Activated CD4-positive, alpha-beta T cell treated with anti-CD3 and anti-CD28 coated beads for 4 hours (primary cell): ENCODE results near the gene PLEKHF1.
"Not testable (repeated sequence)": the region's sequence is repeated elsewhere in the genome, so short reads cannot be mapped to it uniquely, and the experiment has no call there.

ENCODE experiments used
- DNase-seq, 2 donors: peaks; one replicate each; pipeline ENCODE4 v3.0.0-alpha.2; 2020

The PLEKHF1 gene

GRCh38 chr19:29704562-29705558 lies 39.6 kb downstream of the PLEKHF1 start:
- no peak for DNase-seq

GRCh38 chr19:29705706-29706105 lies 40.4 kb downstream of the PLEKHF1 start:
- no peak for DNase-seq

- DNase-seq = no peak
Measured at GRCh38 chr19:29706635-29707034, 41.4 kb downstream of the PLEKHF1 start.

- DNase-seq = no peak
Measured at GRCh38 chr19:29708554-29709439, 43.5 kb downstream of the PLEKHF1 start.

DNA sequence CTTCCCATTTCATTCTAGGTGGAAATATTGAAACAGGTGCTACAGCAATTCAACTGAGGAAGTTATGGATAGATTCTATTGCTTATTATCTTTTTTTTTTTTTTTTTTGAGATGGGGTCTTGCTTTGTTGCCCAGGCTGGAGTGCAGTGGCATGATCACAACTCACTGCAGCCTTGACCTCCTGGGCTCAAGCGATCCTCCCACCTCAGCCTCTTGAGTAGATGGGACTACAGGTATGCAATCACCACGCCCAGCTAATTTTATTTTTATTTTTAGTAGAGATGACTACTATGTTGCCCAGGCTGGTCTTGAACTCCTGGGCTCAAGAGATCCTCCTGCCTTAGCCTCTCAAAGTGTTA lies 44.2 kb downstream of the PLEKHF1 start:
- not testable (repeated sequence) for DNase-seq

GRCh38 chr19:29711584-29712132 lies 46.4 kb downstream of the PLEKHF1 start:
- DNase-seq = no peak

- no peak for DNase-seq
Measured at GRCh38 chr19:29712744-29713516, 47.7 kb downstream of the PLEKHF1 start.

DNA sequence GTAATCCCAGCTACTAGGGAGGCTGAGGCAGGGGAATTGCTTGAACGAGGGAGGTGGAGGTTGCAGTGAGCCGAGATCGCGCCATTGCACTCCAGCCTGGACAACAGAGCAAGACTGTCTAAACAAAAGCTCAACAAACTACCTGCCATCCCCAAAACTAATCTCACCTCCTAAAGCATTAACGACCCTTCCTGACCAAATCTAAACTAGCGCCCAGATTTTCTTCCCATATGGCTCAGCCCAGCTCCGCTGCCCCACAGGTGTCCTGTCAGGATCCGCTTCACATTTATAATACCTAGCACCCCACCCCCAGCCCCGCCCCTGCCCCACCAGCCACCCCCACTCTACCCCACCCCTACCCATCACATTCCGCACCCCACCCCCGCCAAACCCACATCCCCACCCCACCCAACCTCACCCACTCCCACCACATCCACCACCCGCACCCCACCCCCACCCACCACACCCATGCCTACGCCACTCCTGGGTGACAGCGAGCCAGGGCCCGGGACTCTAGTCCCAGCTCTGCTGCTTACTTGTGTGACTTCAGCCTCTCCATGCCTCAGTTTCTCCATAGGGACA lies 49.2 kb downstream of the PLEKHF1 start:
- DNase-seq = peak; percentile 57 to 70

DNA sequence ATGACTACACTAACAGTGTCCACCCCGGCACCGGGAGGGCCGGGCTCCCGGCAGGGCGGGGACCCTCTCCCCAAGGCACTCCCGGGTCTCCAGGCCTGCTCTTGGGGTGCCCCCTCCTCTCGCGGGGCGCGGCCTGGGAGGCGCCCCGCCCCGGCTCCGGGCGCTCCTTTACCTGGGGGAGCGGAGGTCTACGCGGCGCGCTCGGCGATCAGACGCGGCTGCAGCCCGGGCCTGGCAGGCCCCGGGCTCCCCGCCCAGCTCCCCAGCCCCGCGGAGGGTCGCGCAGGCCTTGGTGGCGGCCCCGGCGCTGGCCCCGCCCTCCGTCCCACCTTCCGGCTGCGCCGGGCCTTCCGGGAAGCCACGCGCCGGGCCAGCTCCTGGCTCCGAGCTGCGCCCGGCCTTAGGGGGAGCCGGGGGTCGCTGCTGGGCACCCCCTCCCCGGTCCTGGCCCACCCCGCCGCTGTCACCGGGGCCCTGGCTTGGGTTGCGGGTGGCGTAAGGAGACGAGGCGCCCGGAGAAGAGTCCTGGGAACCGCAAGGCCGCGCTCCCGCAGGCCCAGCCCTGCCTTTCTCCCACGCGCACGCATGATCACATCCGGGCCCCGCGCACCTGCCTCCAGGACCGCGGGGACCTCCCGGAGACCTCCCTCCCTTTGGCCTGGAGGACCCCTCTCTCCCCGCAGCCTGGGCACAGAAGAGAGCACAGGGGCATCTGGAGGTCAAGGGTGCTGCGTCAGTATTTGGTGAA lies 49.9 kb downstream of the PLEKHF1 start, which contains the start of gene C19orf12:
C19orf12 (minus strand) TSS at position 309 of the 748 bp plus-strand sequence. CDS start 6,848 bp downstream, outside the sequence.
- peak; percentile 51 to 66 for DNase-seq

- no peak for DNase-seq
Measured at GRCh38 chr19:29715701-29716581, 50.7 kb downstream of the PLEKHF1 start.

DNA sequence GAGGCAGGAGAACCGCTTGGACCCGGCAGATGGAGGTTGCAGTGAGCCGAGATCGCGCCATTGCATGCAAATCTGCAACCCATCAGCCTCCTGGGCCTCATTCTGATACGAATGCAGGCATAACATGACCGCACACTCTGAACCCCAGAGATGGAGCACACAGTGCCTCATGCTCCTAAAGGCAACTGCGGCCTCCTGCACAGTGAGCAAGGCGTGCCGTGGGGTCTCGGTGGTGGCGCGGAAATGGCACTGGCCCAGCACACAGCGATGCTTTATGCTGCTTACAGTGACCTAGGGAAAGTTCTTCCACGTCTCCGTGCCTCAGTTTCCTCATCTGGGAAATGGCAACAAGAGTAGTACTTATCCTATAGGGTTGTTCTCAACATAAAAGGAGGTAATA lies 51.8 kb downstream of the PLEKHF1 start:
- DNase-seq = no peak

DNA sequence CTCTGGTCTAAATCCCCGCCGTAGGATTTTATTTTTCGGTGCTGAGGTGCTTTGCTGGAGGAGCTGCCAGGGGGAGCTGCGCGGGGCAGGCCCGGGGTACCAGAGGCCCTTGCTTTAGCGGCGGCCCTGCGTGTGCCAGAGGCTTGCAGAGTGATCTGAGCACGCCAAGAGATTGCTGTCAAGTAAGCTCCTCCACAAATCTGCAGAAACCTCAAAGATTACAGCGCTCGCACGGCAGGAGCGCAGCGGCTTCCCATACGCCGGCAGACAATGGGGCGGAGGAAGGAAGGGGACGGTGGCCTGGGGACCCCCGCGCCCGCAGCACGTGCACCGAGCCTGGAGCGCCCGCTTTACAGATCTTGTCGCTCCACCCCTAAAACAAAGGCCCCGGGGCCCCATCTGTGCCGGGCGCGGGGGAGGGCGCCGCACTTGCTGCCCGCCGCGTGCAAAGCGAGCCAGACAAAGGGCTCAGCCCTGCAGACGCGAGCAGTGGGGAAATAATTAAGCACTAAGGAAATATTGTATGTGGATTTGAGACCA lies 58.9 kb downstream of the PLEKHF1 start:
- DNase-seq = no peak

- no peak for DNase-seq
Measured at GRCh38 chr19:29724746-29725145, 59.5 kb downstream of the PLEKHF1 start.
